HepG2 (cell line): ENCODE measurements around the gene HRH2. TPM values are rescaled to one million over a fixed set of nuclear protein-coding genes. Genes with fewer than 3 reads are reported as not detected.

Experiments used
- ATAC-seq: fragments of 200-7000 bp; cut with Tn5 transposase; 3 replicates; pipeline ENCODE4 v1.9.1; 2020; ENCODE audit warnings: mild to moderate bottlenecking, moderate library complexity
- BruUV-seq: library from RNA; stranded (reverse); fragments of 400-500 nt; replicated peaks from 2 replicates; lab custom pipeline; 2021; lab: Mats Ljungman, UMichigan
- CTCF ChIA-PET: fragments of 300-600 bp; formaldehyde crosslinking; extraction: SDS; loops from one replicate; lab custom pipeline; 2021; ENCODE audit warnings: low total read pairs, inconsistent platforms, low intra/inter-chr PET ratio; lab: Yijun Ruan, JAX
- POLR2A ChIA-PET: fragments of 350-600 bp; sonication (Branson Sonifier 250); formaldehyde crosslinking; loops from one replicate; lab custom pipeline; 2020; ENCODE audit warnings: antibody characterized with exemption, inconsistent platforms; lab: Yijun Ruan, JAX
- DNase-seq: peaks from one replicate; pipeline ENCODE4 v3.0.0-alpha.2; 2015; ENCODE audit warnings: low spot score
- FAIRE-seq: peaks from 3 replicates; lab custom pipeline; 2011; peaks lifted over from hg19 to GRCh38; lab: Jason Lieb, UNC
- H2AFZ ChIP-seq: one replicate; pipeline ENCODE4 v1.6.1; 2011; ENCODE audit warnings: low read length, inconsistent platforms
- H3K27ac ChIP-seq: fragments of 300-600 bp; 3 replicates; pipeline ENCODE4 v1.8.0; 2011; ENCODE audit warnings: mixed run types, mild to moderate bottlenecking, mixed read lengths, low read length, inconsistent platforms; ENCODE audit not compliant: insufficient read depth; ENCODE audit errors: extremely low read length
- H3K27me3 ChIP-seq, 2 experiments: fragments of 200-600 bp in 1 of 2; 2 replicates in 1 of 2; 3 replicates in 1 of 2; pipeline versions ENCODE4 v1.6.0 to v1.8.0; 2011; ENCODE audit warnings: low read length in 2 of 2, mild to moderate bottlenecking in 2 of 2, moderate library complexity in 2 of 2, inconsistent platforms in 1 of 2; ENCODE audit not compliant: insufficient read depth in 2 of 2, control insufficient read depth in 1 of 2
- H3K36me3 ChIP-seq, 2 experiments: fragments of 200-600 bp in 1 of 2; replicated peaks in 1 of 2; 2 replicates in 1 of 2; 3 replicates in 1 of 2; pipeline versions ENCODE4 v1.5.1 to v1.8.0; 2011; ENCODE audit warnings: low read length in 2 of 2, inconsistent platforms in 1 of 2; ENCODE audit not compliant: insufficient read depth in 2 of 2, control insufficient read depth in 1 of 2
- H3K4me1 ChIP-seq: 2 replicates; pipeline ENCODE4 v1.5.1; 2012; ENCODE audit warnings: low read length, inconsistent platforms; ENCODE audit not compliant: insufficient read depth
- H3K4me2 ChIP-seq: 2 replicates; pipeline ENCODE4 v1.6.0; 2011; ENCODE audit warnings: low read depth, low read length, inconsistent platforms
- H3K4me3 ChIP-seq, 3 experiments: fragments of 200-600 bp in 1 of 3; sonication (generic), shearing (Covaris generic) in 1 of 3; replicated peaks in 1 of 3; 2 replicates each; pipeline ENCODE4 v1.5.1; 2011 to 2016; ENCODE audit warnings: low read length in 3 of 3, inconsistent platforms in 2 of 3, low read depth in 2 of 3, mild to moderate bottlenecking in 2 of 3, control low read depth in 1 of 3, mixed read lengths in 1 of 3; ENCODE audit not compliant: insufficient read depth in 1 of 3
- H3K79me2 ChIP-seq: one replicate; pipeline ENCODE4 v1.6.1; 2011; ENCODE audit warnings: low read length, inconsistent platforms; ENCODE audit not compliant: insufficient read depth
- H3K9ac ChIP-seq: 2 replicates; pipeline ENCODE4 v1.6.0; 2011; ENCODE audit warnings: mild to moderate bottlenecking, low read depth, low read length, inconsistent platforms; ENCODE audit not compliant: insufficient read depth
- H3K9me3 ChIP-seq: 2 replicates; pipeline ENCODE4 v1.5.1; 2012; ENCODE audit warnings: mild to moderate bottlenecking, low read length
- H4K20me1 ChIP-seq: 2 replicates; pipeline ENCODE4 v1.6.0; 2011; ENCODE audit warnings: inconsistent platforms, mild to moderate bottlenecking, low read length, moderate library complexity; ENCODE audit not compliant: insufficient read depth
- CSRNP2 ChIP-seq: sonication (generic); formaldehyde crosslinking; conservative IDR thresholded peaks from 2 replicates; pipeline ENCODE4 v1.8.0; 2022; ENCODE audit warnings: low read depth, missing genetic modification reagents
- E2F5 ChIP-seq: sonication (generic); formaldehyde crosslinking; conservative IDR thresholded peaks from 2 replicates; pipeline ENCODE4 v1.4.0; 2020; ENCODE audit warnings: missing genetic modification reagents
- FOXA3 ChIP-seq: IDR thresholded peaks from 2 replicates; pipeline ENCODE4 v1.6.1; 2016; ENCODE audit warnings: missing genetic modification reagents, missing compliant biosample characterization
- HMGXB4 ChIP-seq, 2 experiments: sonication (generic) in 1 of 2; formaldehyde crosslinking in 1 of 2; IDR thresholded peaks; 2 replicates each; pipeline versions ENCODE4 v1.4.0 to v1.6.1; 2018 to 2020; ENCODE audit warnings: missing genetic modification reagents in 2 of 2, borderline replicate concordance in 1 of 2, low read depth in 1 of 2, mild to moderate bottlenecking in 1 of 2, missing biosample characterization in 1 of 2
- HNF4A ChIP-seq: sonication (generic); formaldehyde crosslinking; IDR thresholded peaks from 2 replicates; pipeline ENCODE4 v1.4.0; 2020; ENCODE audit warnings: missing genetic modification reagents
- MTF1 ChIP-seq: sonication (generic); formaldehyde crosslinking; IDR thresholded peaks from 2 replicates; pipeline ENCODE4 v1.5.0; 2020; ENCODE audit warnings: missing genetic modification reagents
- PITX1 ChIP-seq: sonication (generic); formaldehyde crosslinking; IDR thresholded peaks from 2 replicates; pipeline ENCODE4 v1.5.1; 2020; ENCODE audit warnings: mild to moderate bottlenecking, missing genetic modification reagents
- POLR2G ChIP-seq: fragments of 200-400 bp; formaldehyde crosslinking; IDR thresholded peaks from 2 replicates; pipeline ENCODE4 v1.6.1; 2018; ENCODE audit warnings: mild to moderate bottlenecking, low read depth, low read length, moderate library complexity
- RNF219 ChIP-seq: sonication (generic); formaldehyde crosslinking; IDR thresholded peaks from 2 replicates; pipeline ENCODE4 v1.5.0; 2020; ENCODE audit warnings: mild to moderate bottlenecking, missing genetic modification reagents
- SMARCE1 ChIP-seq: fragments of 450-650 bp; IDR thresholded peaks from 2 replicates; pipeline ENCODE4 v1.6.1; 2017; ENCODE audit warnings: borderline replicate concordance
- SOX5 ChIP-seq: IDR thresholded peaks from 2 replicates; pipeline ENCODE4 v1.6.1; 2016; ENCODE audit warnings: borderline replicate concordance
- ZFP90 ChIP-seq: sonication (generic); formaldehyde crosslinking; IDR thresholded peaks from 2 replicates; pipeline ENCODE4 v1.8.0; 2022; ENCODE audit warnings: missing genetic modification reagents, mild to moderate bottlenecking, inconsistent platforms, borderline replicate concordance
- ZNF713 ChIP-seq: sonication (generic); formaldehyde crosslinking; IDR thresholded peaks from 2 replicates; pipeline ENCODE4 v1.4.0; 2020; ENCODE audit warnings: mild to moderate bottlenecking, missing genetic modification reagents
- ZNF777 ChIP-seq: sonication (generic); formaldehyde crosslinking; IDR thresholded peaks from 2 replicates; pipeline ENCODE4 v1.4.0; 2020; ENCODE audit warnings: missing genetic modification reagents
- WGBS: methylation state at CpG from one replicate; pipeline ENCODE4 v1.1.6; 2017; ENCODE audit warnings: low lambda C conversion rate; 5-methylcytosine and 5-hydroxymethylcytosine counted together
- in situ Hi-C: cut with HindIII; loops from 2 replicates; pipeline ENCODE4 v1.10.0; 2017; ENCODE audit warnings: low pct_unique_long_range_greater_than_20kb; ENCODE audit not compliant: extremely low pct_ligation_motif_present
- intact Hi-C: fragments of 100-400 bp; cut with micrococcal nuclease; formaldehyde crosslinking; loops from one replicate; pipeline ENCODE4 v1.10.0; 2022; ENCODE audit not compliant: unreplicated experiment
- polyA plus RNA-seq, 8 experiments: library from polyadenylated mRNA; depleted of rRNA in 3 of 8; stranded (reverse) in 7 of 8; unstranded in 1 of 8; fragments of >200 nt; fragmentation: Illumina TruSeq in 4 of 8; extraction: Trizol in 4 of 8; gene quantifications; 2 replicates each; pipeline versions ENCODE4 v1.2.1 to v1.2.3, GENCODE V29; 2011 to 2016; ENCODE audit warnings: low read depth in 4 of 8, missing spikeins in 1 of 8, mixed read lengths in 1 of 8; ENCODE audit not compliant: insufficient read depth in 1 of 8
- total RNA-seq, 5 experiments: library from RNA; depleted of rRNA; stranded (reverse); fragments of >200 nt; fragmentation: Illumina TruSeq; extraction: Trizol; gene quantifications; 2 replicates each; pipeline ENCODE4 v1.2.3, GENCODE V29; 2016; ENCODE audit warnings: low read depth in 1 of 5

The HRH2 gene
- total and polyA plus RNA-seq, 2 of the 13 experiments (the other 11 are each of a cell fraction or from before 2014, with no cell fraction given), result not detected

- in situ Hi-C loops, result no loop called here
- no peaks in the 10 kb centered on the region for H4K20me1 ChIP-seq
- ATAC-seq, result no peak
- WGBS, result 2% methylated on average over 6 of the region's 8 CpGs
- intact Hi-C loops, result no loop called here
- no peak for FAIRE-seq
- H3K9me3 ChIP-seq, result no peaks in the 10 kb centered on the region
- ChIA-PET CTCF (no interaction called here), POLR2A (no interaction called here)
- H3K4me2 ChIP-seq, result no peak overlapping the region
- H3K4me3 ChIP-seq, result no peak overlapping the region
- peaks cover 3 to 61% of the 10 kb centered on the region in 2 experiments; a peak in 4 of 5 replicates for H3K27me3 ChIP-seq
- DNase-seq, result no peak
- H3K36me3 ChIP-seq, result no peaks in the 10 kb centered on the region
- no peak overlapping the region for H3K9ac ChIP-seq
- no peak for TF ChIP-seq ZFP90 (CRISPR knock-in tag)
- TF ChIP-seq MTF1 (CRISPR knock-in tag), result no peak
- TF ChIP-seq SOX5 (CRISPR knock-in tag), result no peak
- no peak for TF ChIP-seq PITX1 (CRISPR knock-in tag)
- TF ChIP-seq E2F5 (CRISPR knock-in tag), result no peak
- no peak for TF ChIP-seq RNF219
- TF ChIP-seq ZNF777 (CRISPR knock-in tag), result no peak
- TF ChIP-seq HNF4A (CRISPR knock-in tag), result no peak
- TF ChIP-seq FOXA3 (CRISPR knock-in tag), result no peak
- TF ChIP-seq HMGXB4 (CRISPR knock-in tag; IDR thresholded peaks at IDR 0.05; ENCODE audit: borderline replicate concordance in 1 of 2, low read depth in 1 of 2), result no peak
- TF ChIP-seq ZNF713 (CRISPR knock-in tag), result no peak
- no peak for TF ChIP-seq CSRNP2 (CRISPR knock-in tag)
- no peak for TF ChIP-seq SMARCE1
- TF ChIP-seq POLR2G, result no peak
- no TSS peak for BruUV-seq
- H3K27ac ChIP-seq, result no peak overlapping the region
- no peak overlapping the region for H2AFZ ChIP-seq
- H3K79me2 ChIP-seq, result no peaks in the 10 kb centered on the region
- no peaks in the 10 kb centered on the region for H3K4me1 ChIP-seq
These were observed 22.1 kb downstream of the HRH2 start for GRCh38 chr5:175680020-175680419.
